ENCODE results near the gene WNT5B. TPM values are rescaled to one million over a fixed set of nuclear protein-coding genes. Genes with fewer than 3 reads are reported as not detected.

WNT5B gene
- total and polyA plus RNA-seq, 9 of the 15 experiments (the other 6 are each of a cell fraction or from before 2014, with no cell fraction given) = 0.42 to 16.8 (median 5.4) TPM

DNA sequence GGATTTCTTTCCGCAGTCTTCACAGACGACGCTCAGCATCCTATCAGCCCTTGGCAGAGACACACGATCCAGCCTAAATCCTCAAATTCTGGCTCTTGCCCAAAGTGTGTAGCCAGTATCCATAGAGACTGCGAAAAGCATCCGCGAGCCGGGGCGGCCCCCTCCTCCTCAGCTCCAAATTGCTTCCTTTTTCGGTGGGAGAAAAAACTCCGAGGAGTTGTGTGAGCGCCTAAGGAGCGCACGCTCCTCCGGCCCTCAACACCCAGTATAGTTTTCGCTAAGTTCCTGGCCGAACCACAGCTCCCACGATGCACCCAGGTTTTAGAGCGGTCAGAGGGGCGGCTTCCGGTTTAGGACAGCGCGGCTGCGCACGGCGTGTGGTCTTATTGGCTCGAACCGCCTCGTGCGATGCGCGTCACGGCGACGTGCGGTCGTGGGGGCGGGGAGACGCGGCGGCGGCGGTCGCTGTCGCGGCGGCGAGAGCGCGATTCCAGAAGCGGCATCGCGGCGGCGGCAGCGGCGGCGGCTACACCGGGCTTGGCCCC lies 61.6 kb downstream of the WNT5B start, which contains the start of gene ADIPOR2 (continued):
- TF ChIP-seq SAFB2 (IDR thresholded peaks at IDR 0.05; ENCODE audit: borderline replicate concordance, low read depth, low read length, severe bottlenecking) (no peak), KDM5B (IDR thresholded peaks at IDR 0.05; ENCODE audit: insufficient replicate concordance, low read depth, low read length) (peak; percentile 70), IFI16 (CRISPR knock-in tag; IDR thresholded peaks at IDR 0.05) (no peak), SREBF1 (IDR thresholded peaks at IDR 0.05; ENCODE audit: borderline replicate concordance, low read depth, low read length) (peak; percentile 95), RBM34 (IDR thresholded peaks at IDR 0.05; ENCODE audit: borderline replicate concordance, insufficient read depth, low read length) (no peak), PHB2 (IDR thresholded peaks at IDR 0.05; ENCODE audit: low read depth) (no peak), KLF10 (CRISPR knock-in tag; IDR thresholded peaks at IDR 0.05) (no peak), TARDBP (IDR thresholded peaks at IDR 0.05) (no peak)
- TF ChIP-seq, protein P1, sequence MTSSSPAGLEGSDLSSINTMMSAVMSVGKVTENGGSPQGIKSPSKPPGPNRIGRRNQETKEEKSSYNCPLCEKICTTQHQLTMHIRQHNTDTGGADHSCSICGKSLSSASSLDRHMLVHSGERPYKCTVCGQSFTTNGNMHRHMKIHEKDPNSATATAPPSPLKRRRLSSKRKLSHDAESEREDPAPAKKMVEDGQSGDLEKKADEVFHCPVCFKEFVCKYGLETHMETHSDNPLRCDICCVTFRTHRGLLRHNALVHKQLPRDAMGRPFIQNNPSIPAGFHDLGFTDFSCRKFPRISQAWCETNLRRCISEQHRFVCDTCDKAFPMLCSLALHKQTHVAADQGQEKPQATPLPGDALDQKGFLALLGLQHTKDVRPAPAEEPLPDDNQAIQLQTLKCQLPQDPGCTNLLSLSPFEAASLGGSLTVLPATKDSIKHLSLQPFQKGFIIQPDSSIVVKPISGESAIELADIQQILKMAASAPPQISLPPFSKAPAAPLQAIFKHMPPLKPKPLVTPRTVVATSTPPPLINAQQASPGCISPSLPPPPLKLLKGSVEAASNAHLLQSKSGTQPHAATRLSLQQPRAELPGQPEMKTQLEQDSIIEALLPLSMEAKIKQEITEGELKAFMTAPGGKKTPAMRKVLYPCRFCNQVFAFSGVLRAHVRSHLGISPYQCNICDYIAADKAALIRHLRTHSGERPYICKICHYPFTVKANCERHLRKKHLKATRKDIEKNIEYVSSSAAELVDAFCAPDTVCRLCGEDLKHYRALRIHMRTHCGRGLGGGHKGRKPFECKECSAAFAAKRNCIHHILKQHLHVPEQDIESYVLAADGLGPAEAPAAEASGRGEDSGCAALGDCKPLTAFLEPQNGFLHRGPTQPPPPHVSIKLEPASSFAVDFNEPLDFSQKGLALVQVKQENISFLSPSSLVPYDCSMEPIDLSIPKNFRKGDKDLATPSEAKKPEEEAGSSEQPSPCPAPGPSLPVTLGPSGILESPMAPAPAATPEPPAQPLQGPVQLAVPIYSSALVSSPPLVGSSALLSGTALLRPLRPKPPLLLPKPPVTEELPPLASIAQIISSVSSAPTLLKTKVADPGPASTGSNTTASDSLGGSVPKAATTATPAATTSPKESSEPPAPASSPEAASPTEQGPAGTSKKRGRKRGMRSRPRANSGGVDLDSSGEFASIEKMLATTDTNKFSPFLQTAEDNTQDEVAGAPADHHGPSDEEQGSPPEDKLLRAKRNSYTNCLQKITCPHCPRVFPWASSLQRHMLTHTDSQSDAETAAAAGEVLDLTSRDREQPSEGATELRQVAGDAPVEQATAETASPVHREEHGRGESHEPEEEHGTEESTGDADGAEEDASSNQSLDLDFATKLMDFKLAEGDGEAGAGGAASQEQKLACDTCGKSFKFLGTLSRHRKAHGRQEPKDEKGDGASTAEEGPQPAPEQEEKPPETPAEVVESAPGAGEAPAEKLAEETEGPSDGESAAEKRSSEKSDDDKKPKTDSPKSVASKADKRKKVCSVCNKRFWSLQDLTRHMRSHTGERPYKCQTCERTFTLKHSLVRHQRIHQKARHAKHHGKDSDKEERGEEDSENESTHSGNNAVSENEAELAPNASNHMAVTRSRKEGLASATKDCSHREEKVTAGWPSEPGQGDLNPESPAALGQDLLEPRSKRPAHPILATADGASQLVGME (CRISPR knock-in tag; IDR thresholded peaks at IDR 0.05) = no peak
- TF ChIP-seq, protein P2, sequence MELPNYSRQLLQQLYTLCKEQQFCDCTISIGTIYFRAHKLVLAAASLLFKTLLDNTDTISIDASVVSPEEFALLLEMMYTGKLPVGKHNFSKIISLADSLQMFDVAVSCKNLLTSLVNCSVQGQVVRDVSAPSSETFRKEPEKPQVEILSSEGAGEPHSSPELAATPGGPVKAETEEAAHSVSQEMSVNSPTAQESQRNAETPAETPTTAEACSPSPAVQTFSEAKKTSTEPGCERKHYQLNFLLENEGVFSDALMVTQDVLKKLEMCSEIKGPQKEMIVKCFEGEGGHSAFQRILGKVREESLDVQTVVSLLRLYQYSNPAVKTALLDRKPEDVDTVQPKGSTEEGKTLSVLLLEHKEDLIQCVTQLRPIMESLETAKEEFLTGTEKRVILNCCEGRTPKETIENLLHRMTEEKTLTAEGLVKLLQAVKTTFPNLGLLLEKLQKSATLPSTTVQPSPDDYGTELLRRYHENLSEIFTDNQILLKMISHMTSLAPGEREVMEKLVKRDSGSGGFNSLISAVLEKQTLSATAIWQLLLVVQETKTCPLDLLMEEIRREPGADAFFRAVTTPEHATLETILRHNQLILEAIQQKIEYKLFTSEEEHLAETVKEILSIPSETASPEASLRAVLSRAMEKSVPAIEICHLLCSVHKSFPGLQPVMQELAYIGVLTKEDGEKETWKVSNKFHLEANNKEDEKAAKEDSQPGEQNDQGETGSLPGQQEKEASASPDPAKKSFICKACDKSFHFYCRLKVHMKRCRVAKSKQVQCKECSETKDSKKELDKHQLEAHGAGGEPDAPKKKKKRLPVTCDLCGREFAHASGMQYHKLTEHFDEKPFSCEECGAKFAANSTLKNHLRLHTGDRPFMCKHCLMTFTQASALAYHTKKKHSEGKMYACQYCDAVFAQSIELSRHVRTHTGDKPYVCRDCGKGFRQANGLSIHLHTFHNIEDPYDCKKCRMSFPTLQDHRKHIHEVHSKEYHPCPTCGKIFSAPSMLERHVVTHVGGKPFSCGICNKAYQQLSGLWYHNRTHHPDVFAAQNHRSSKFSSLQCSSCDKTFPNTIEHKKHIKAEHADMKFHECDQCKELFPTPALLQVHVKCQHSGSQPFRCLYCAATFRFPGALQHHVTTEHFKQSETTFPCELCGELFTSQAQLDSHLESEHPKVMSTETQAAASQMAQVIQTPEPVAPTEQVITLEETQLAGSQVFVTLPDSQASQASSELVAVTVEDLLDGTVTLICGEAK (IDR thresholded peaks at IDR 0.05) = peak; percentile 48; the same call in 1 of the 2 replicates
- TF ChIP-seq, protein P2 (CRISPR knock-in tag; IDR thresholded peaks at IDR 0.05) = no peak
- TF ChIP-seq, protein P3, sequence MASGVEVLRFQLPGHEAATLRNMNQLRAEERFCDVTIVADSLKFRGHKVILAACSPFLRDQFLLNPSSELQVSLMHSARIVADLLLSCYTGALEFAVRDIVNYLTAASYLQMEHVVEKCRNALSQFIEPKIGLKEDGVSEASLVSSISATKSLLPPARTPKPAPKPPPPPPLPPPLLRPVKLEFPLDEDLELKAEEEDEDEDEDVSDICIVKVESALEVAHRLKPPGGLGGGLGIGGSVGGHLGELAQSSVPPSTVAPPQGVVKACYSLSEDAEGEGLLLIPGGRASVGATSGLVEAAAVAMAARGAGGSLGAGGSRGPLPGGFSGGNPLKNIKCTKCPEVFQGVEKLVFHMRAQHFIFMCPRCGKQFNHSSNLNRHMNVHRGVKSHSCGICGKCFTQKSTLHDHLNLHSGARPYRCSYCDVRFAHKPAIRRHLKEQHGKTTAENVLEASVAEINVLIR (CRISPR knock-in tag; IDR thresholded peaks at IDR 0.05) = peak; percentile 81

Measured in K562 (cell line).